Activated T-cell treated with anti-CD3 and anti-CD28 coated beads for 24 hours (primary cell): ENCODE results near the gene SDR42E1.
"Not testable (repeated sequence)": the region's sequence is repeated elsewhere in the genome, so short reads cannot be mapped to it uniquely, and the experiment has no call there.

Experiments used
- DNase-seq: peaks from one replicate; pipeline ENCODE4 v3.0.0-alpha.2; 2020; ENCODE audit warnings: low read depth

The SDR42E1 gene

GRCh38 chr16:82004601-82005000, 6.7 kb downstream of the SDR42E1 start:
- no peak for DNase-seq

DNA sequence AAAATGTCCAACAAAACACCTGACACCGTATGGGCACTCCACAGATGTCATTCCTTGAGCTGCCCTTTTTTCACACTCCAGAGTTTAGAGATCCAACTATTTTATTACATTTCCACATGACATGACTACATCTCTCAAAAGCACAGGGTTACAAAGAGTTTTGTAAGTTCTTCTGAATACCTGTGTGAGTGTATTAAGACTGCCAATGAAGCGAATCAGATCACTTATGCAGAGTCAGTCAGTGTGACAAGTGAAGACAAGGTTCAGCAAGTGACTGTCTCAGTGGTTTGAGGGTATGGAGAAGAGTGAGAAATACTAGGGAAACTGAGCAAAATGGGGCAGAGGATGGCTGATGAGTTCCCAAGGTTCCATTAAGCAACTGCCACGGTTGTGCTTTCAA, 8.4 kb downstream of the SDR42E1 start:
- no peak for DNase-seq

- no peak for DNase-seq
These were observed 13.5 kb downstream of the SDR42E1 start for GRCh38 chr16:81997738-81998137.

DNA sequence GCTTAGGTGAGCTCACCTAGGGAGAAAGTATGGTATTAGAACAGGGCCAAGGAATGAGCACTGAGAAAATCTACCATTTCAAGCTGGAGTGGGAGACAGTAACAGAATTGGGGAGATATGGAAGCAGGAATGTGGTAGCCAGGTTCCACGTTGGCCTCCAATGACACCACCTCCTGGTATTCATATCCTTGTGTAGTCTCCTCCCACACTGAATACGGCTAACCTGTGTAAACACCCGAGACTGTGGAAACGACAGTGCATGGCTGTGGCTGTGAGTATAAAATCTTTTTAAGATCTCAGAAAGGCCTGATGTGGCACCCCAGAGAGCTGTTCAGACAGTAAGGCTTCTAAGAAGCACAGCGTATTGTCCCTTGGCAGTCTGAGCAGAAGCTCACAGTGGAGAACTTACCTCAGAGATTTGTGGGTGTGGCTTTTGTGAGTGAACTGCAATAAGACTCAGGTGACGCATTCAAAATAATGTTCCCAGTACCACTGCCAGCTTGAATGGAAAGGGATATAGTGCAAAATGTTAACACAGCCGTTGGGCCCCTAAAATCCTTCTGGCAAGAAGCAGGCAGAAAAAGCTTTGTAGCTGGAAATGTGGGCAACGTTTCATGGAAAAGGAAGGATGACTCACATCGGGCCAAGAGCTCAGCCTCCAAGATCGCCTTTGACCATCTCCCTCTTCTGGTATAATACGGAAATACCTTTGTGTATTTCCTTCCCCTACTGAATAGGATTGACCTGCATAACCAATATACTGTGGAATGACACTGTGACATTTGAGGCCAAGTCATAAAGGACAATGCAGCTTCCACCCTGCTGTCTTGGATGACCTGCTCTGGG, 14.4 kb downstream of the SDR42E1 start:
- no peak for DNase-seq

- no peak for DNase-seq
These were observed 15.6 kb downstream of the SDR42E1 start for GRCh38 chr16:81995651-81996050.

- no peak for DNase-seq
These were observed 16.8 kb downstream of the SDR42E1 start for GRCh38 chr16:81994485-81994884.

- DNase-seq = no peak
These were observed 18.4 kb downstream of the SDR42E1 start for GRCh38 chr16:81992859-81993258.

DNA sequence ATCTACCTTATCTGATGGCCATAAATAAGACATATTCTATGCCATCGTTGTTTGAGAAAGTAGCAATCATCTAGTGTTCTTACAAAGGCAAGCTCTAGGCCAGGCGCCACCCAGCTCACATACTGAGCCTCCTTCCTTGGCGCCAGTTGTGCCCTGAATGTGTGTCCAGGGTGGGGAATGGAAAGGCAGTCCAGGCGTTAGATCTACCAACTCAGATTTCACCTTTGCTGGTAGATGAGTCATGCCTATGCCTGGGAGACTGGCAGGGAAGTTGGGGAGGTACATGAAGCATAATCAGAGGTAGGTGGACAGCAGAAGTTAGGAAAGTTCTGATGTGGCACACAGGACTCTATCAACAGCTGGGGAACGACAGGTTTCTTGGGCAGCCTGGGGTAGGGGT, 23.6 kb downstream of the SDR42E1 start:
- DNase-seq = no peak

DNA sequence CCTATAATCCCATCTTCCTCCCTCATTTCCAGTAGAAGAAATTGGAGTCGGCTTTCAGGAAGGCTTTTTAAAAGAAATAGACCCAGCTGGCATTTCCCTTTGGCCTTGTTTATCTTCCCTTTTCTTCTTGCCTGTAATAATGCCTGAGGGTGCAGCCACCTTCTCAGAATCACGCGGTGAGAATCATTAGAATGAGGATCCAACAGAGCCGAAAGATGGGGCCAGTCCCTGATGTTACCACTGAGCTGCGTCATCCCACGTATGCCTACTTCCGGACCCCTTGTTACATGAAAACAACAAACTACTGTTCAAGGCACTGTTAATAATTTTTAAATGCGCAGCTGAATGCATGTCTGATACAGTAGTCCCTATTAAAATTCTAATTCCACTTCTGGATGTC, 24.1 kb downstream of the SDR42E1 start:
- no peak for DNase-seq

GRCh38 chr16:81977335-81977942, 33.8 kb downstream of the SDR42E1 start:
- not testable (repeated sequence) for DNase-seq

DNA sequence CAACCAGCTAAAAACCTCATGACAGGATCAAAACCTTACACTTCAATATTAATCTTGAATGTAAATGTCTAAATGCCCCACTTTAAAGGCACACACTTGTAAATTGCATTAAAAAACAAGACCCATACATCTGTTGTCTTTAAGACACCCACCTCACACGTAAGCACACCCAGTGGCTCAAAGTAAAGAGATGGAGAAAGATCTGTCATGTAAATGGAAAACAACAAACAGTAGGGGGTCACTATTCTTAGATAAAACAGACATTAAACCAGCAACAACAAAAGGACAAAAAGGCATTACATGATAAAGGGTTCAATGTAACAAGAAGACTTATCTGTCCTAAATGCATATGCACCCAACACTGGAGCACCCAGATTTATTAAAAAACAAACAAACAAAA, 35.6 kb downstream of the SDR42E1 start:
- no peak for DNase-seq

DNA sequence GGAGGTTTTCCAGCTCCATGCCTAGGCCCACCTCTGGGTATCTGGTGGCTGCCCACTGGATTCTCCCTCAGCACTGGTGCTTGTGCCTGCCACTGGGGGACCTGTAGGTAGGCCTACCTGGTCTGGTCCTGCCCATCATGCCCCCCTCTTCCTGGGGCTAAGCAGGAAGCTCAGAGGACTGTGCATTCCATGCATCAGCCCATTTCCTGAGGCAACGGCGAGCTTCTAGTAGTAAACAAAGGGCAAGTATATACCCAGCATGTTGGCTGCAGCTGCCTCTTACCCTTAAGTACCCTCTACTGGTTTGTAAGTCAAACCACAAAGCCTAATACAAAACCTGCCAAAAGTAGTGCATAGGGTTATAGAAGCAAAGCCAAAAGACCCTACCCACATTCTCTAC, 37.5 kb downstream of the SDR42E1 start:
- DNase-seq = no peak

- DNase-seq = no peak
These were observed 39.4 kb downstream of the SDR42E1 start for GRCh38 chr16:81971853-81972252.

- DNase-seq = no peak
These were observed 43.9 kb downstream of the SDR42E1 start for GRCh38 chr16:81967358-81967757.

DNA sequence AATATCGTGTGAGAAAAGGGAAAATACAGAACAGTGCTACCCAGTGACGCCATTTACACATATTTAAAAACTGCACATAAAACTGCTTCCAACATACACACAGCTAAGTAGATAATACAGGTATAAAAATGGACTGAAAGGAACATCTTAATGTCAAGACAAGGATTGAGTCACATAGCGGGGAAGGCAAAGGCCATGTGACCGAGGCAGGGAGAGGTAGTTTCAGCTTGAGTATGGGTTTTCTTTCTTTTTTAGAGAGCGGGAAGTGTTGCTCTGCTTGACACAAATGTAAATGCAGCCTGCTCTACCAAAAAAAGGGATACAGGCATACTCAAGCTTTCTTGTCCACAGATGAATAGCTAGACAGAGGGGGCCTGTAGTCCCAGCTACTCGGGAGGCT, 46.5 kb downstream of the SDR42E1 start:
- no peak for DNase-seq

- DNase-seq = no peak
These were observed 54.9 kb downstream of the SDR42E1 start for GRCh38 chr16:81956213-81956948.

DNA sequence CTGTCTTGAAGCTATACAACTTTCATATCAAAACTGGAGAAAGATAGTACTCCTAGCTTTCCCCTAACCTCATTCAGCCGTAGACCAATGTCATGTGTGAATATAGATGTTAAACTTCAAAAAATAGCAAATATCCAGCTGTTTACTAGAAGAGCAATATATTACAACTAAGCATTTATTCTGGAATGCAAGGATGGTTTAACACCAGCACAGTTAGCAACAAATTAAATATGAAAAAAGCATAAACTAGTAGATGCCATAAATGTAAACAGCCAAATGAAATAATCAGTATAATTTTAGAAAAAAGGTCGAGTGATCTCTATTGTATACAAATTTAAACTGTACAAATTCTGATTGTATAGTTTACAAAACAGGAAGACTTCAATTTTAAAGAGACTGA, 59.7 kb downstream of the SDR42E1 start:
- no peak for DNase-seq

GRCh38 chr16:81946206-81946605, 65.1 kb downstream of the SDR42E1 start:
- DNase-seq = no peak

- DNase-seq = no peak
These were observed 65.6 kb downstream of the SDR42E1 start for GRCh38 chr16:81945665-81946064.

- DNase-seq = no peak
These were observed 69.2 kb downstream of the SDR42E1 start for GRCh38 chr16:81942007-81942601.

DNA sequence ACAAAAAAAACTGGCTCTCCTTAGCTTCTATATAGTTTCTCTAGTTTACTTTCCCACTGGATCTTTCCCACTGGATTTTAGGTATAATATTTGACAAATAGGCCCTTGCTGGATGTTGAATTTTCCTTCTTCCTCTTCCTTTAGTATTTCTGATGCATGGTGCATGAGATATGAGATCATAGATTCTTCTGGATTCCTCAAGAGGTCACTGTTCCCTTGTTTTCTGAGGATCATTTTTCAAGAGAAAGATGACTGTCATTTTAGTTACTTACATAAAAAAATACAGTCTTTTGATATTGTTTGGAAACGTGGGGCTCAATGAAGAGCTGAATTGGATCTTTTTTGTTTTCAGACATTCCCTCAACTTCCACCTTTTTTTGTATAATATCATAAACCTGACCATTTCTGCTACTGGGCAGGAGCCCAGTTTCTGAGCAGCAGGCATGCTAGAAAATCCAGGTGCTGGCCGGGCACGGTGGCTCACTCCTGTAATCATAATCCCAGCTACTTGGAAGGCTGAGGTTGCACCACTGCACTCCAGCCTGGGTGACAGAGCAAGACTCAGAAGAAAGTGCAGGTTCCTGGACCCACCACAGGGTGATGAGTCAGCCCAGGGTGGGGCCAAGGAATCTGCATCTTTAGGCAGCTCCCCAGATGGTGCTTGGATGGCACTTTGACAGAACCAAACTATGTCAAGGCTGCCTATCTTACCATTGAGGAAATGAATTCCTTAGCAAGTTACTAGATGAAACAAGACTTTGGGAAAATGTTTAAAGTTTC, 70.3 kb downstream of the SDR42E1 start:
- no peak for DNase-seq
